Measurements from ENCODE around the gene LPO. TPM values are rescaled to one million over a fixed set of nuclear protein-coding genes. Genes with fewer than 3 reads are reported as not detected.
A peak's percentile ranks its signal among the peaks of the same experiment; 100 is the strongest.

Gene LPO
- total RNA-seq, 1 experiment from 2014 or later: not detected

GRCh38 chr17:58252141-58252540 lies 13.8 kb downstream of the LPO start:
- no peaks in the 10 kb centered on the region for H3K79me2 ChIP-seq (ENCODE audit: low read length)
- H3K27ac ChIP-seq (ENCODE audit: low read length): no peak overlapping the region
- no peaks in the 10 kb centered on the region for H3K36me3 ChIP-seq (ENCODE audit: low read depth, low read length)
- POLR2A ChIA-PET (ENCODE audit: unreplicated experiment): no interaction called here
- H4K20me1 ChIP-seq (ENCODE audit: low read length): no peaks in the 10 kb centered on the region
- no peaks in the 10 kb centered on the region for H3K9me2 ChIP-seq (replicated peaks; ENCODE audit: low read length)
- H3F3A ChIP-seq (ENCODE audit: low read length, unreplicated experiment): no peaks in the 10 kb centered on the region
- DNase-seq (no peak), ATAC-seq (no peak)
- CTCF ChIA-PET: no interaction called here
- TF ChIP-seq EZH2phosphoT487 (IDR thresholded peaks at IDR 0.05; ENCODE audit: borderline replicate concordance, low read length): no peak
- no peak for TF ChIP-seq EZH2 (IDR thresholded peaks at IDR 0.05; ENCODE audit: low read length, unreplicated experiment)
- TF ChIP-seq CTCF (conservative IDR thresholded peaks at IDR 0.05; ENCODE audit: low read depth, low read length): no peak
- H3K27me3 ChIP-seq (ENCODE audit: low read length): peaks cover 36% of the 10 kb centered on the region
- BruUV-seq (replicated peaks): no TSS peak
- no peak overlapping the region for H3K9ac ChIP-seq (ENCODE audit: low read length)
- intact Hi-C loops (cut with micrococcal nuclease): no loop called here
- H3K4me2 ChIP-seq (ENCODE audit: low read length): no peak overlapping the region
- no peak overlapping the region for H3K4me3 ChIP-seq (ENCODE audit: low read length)
- H3K4me1 ChIP-seq (ENCODE audit: insufficient read depth, low read length): peaks cover 5% of the 10 kb centered on the region; the same call in 1 of the 2 replicates
- no peaks in the 10 kb centered on the region for H3K9me3 ChIP-seq (ENCODE audit: low read length)
- H2AFZ ChIP-seq (ENCODE audit: low read length): no peak overlapping the region

GRCh38 chr17:58253082-58253481 lies 14.7 kb downstream of the LPO start:
- Histone ChIP-seq H3K9ac (ENCODE audit: low read length) (no peak overlapping the region), H3K4me2 (ENCODE audit: low read length) (no peak overlapping the region), H3K27ac (ENCODE audit: low read length) (no peak overlapping the region), H3K27me3 (ENCODE audit: low read length) (peaks cover 41% of the 10 kb centered on the region), H3F3A (ENCODE audit: low read length, unreplicated experiment) (no peaks in the 10 kb centered on the region), H3K4me1 (ENCODE audit: insufficient read depth, low read length) (peaks cover 5% of the 10 kb centered on the region; the same call in 1 of the 2 replicates), H2AFZ (ENCODE audit: low read length) (no peak overlapping the region), H3K9me2 (replicated peaks; ENCODE audit: low read length) (no peaks in the 10 kb centered on the region), H3K79me2 (ENCODE audit: low read length) (no peaks in the 10 kb centered on the region), H4K20me1 (ENCODE audit: low read length) (no peaks in the 10 kb centered on the region), H3K9me3 (ENCODE audit: low read length) (no peaks in the 10 kb centered on the region), H3K36me3 (ENCODE audit: low read depth, low read length) (no peaks in the 10 kb centered on the region), H3K4me3 (ENCODE audit: low read length) (no peak overlapping the region)
- CTCF ChIA-PET: interaction anchor here (0.8 kb wide), 1 partner anchor 127 kb away, joined by 4 read pairs; no protein-coding TSS in a partner anchor
- intact Hi-C loops (cut with micrococcal nuclease): no loop called here
- ATAC-seq (no peak), DNase-seq (no peak)
- no TSS peak for BruUV-seq (replicated peaks)
- TF ChIP-seq EZH2phosphoT487 (IDR thresholded peaks at IDR 0.05; ENCODE audit: borderline replicate concordance, low read length): no peak
- POLR2A ChIA-PET (ENCODE audit: unreplicated experiment): no interaction called here

GRCh38 chr17:58254803-58255202 lies 16.4 kb downstream of the LPO start:
- Histone ChIP-seq H3K9me3 (ENCODE audit: low read length) (no peaks in the 10 kb centered on the region), H3K79me2 (ENCODE audit: low read length) (no peaks in the 10 kb centered on the region), H3K27ac (ENCODE audit: low read length) (no peak overlapping the region), H3K4me2 (ENCODE audit: low read length) (no peak overlapping the region), H2AFZ (ENCODE audit: low read length) (no peak overlapping the region), H3K9me2 (replicated peaks; ENCODE audit: low read length) (no peaks in the 10 kb centered on the region), H3K36me3 (ENCODE audit: low read depth, low read length) (no peaks in the 10 kb centered on the region), H3K4me1 (ENCODE audit: insufficient read depth, low read length) (no peaks in the 10 kb centered on the region), H3K27me3 (ENCODE audit: low read length) (peaks cover 55% of the 10 kb centered on the region), H3K4me3 (ENCODE audit: low read length) (no peak overlapping the region), H4K20me1 (ENCODE audit: low read length) (no peaks in the 10 kb centered on the region), H3F3A (ENCODE audit: low read length, unreplicated experiment) (no peaks in the 10 kb centered on the region), H3K9ac (ENCODE audit: low read length) (no peak overlapping the region)
- ATAC-seq: peak; percentile 49
- no TSS peak for BruUV-seq (replicated peaks)
- intact Hi-C loops (cut with micrococcal nuclease): loop anchor here (2.0 kb wide), 1 partner anchor 132 kb away; no protein-coding TSS in a partner anchor
- DNase-seq: peak; percentile 35
- ChIA-PET POLR2A (ENCODE audit: unreplicated experiment) (no interaction called here), CTCF (no interaction called here)
- no peak for TF ChIP-seq EZH2phosphoT487 (IDR thresholded peaks at IDR 0.05; ENCODE audit: borderline replicate concordance, low read length)
- TF ChIP-seq EZH2 (IDR thresholded peaks at IDR 0.05; ENCODE audit: low read length, unreplicated experiment): no peak
- peak; percentile 65 for TF ChIP-seq CTCF (conservative IDR thresholded peaks at IDR 0.05; ENCODE audit: low read depth, low read length)

Data from PC-3 (cell line).